Activated T-cell treated with anti-CD3 and anti-CD28 coated beads, Interleukin-2, amount 50 U/mL, for 24 hours (primary cell): ENCODE measurements around the gene ANXA8.
A peak's percentile ranks its signal among the peaks of the same experiment; 100 is the strongest.
"Not testable (repeated sequence)": the region's sequence is repeated elsewhere in the genome, so short reads cannot be mapped to it uniquely, and the experiment has no call there.

Experiments
- DNase-seq: peaks from one replicate; pipeline ENCODE4 v3.0.0-alpha.2; 2020
- H3K27ac Mint-ChIP-seq: 2 replicates; pipeline ENCODE4 v1.8.0; 2020; ENCODE audit warnings: mild to moderate bottlenecking, mixed read lengths
- H3K27me3 Mint-ChIP-seq: 2 replicates; pipeline ENCODE4 v1.8.0; 2020; ENCODE audit warnings: mixed read lengths
- H3K36me3 Mint-ChIP-seq: 2 replicates; pipeline ENCODE4 v1.8.0; 2020; ENCODE audit warnings: low read depth, mixed read lengths
- H3K4me1 Mint-ChIP-seq: 2 replicates; pipeline ENCODE4 v1.8.0; 2020; ENCODE audit warnings: low read depth, mixed read lengths
- H3K4me3 Mint-ChIP-seq: 2 replicates; pipeline ENCODE4 v1.8.0; 2020; ENCODE audit warnings: mild to moderate bottlenecking, moderate library complexity, mixed read lengths
- H3K9me3 Mint-ChIP-seq: 2 replicates; pipeline ENCODE4 v1.8.0; 2020; ENCODE audit warnings: mixed read lengths

ANXA8 gene

DNA sequence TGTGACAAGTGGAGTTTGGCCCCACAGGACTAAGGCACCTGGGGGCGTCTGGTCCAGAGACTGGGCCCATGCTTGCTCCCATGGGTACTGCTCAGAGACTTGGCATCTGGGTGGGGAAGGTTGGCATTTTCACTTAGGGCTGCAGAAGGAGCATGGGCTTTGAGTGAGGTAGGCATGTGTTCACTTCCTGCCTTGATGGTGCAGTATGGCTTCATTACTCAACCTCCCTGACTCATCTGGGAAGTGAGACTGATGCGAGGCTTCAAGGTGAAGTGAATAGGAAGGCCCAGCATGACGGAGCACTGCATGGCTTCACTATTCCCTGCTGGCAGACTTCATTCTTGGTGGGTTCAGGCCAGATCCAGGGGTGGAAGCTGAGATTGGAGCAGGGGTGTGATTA lies 11.3 kb downstream of the ANXA8 start:
- not testable (repeated sequence) for H3K27me3 Mint-ChIP-seq, H3K36me3 Mint-ChIP-seq, H3K4me3 Mint-ChIP-seq, H3K4me1 Mint-ChIP-seq, H3K27ac Mint-ChIP-seq, H3K9me3 Mint-ChIP-seq, DNase-seq

DNA sequence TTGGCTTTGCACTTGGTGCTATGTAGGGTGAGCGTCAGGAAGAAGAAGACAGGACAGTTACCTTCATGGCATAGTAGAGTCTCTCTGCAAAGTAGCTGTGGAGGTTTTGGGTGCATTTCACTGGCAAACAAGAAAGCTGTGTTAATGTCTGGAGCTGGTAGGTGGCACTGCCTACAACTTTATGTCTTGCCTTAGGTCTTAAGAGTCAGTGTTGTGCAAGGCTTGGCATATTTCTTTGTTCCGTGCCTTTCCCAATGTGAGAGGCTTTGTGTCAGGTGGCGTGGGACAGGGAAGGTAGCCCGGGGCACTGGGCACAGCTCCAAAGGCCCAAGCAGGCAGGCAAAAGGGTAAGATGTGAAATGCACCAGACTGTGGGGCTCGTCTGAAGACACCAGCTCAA lies 11.8 kb downstream of the ANXA8 start:
- not testable (repeated sequence) for H3K27me3 Mint-ChIP-seq, H3K4me3 Mint-ChIP-seq, H3K4me1 Mint-ChIP-seq, H3K27ac Mint-ChIP-seq, DNase-seq, H3K9me3 Mint-ChIP-seq, H3K36me3 Mint-ChIP-seq

DNA sequence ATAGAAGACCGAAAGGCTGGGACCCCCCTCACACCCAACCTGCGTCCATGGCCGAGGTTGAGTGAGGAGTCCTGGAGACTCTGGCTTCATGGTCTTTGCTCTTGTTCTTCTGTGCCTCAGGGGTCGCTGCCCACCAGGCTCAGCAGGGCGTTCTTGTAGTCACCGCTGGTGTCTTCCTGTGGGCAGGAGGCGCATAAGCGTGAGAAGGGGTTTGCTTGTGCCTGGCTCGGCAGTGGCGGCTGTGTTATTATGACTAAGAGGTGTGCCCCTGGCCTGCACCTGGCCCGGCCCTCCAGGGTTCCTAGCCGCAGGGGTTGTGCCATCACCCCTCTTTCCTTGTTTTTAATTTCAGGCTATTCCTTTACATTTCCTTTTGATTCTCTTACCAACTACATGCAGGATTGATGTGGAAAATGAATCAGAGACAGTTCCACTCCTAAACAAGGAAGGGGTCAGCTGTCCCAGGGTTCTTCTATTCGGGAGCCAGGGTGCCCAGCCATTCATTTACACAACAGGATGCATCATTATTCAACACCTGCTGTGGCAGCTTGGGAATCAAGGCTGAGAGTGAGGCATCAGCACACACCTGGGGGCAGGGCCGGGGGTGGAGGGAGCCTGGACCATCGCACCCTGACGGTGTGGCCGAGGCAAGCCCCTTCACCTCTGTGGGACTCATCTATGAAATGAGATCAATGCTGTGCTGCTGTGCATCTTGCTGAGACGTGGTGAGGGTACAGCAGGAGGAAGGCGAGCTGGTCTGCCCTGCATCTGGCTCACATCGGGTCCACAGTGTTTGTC lies 15.0 kb downstream of the ANXA8 start:
- H3K27ac Mint-ChIP-seq, H3K4me3 Mint-ChIP-seq, DNase-seq, H3K36me3 Mint-ChIP-seq, H3K27me3 Mint-ChIP-seq, H3K4me1 Mint-ChIP-seq, H3K9me3 Mint-ChIP-seq: not testable (repeated sequence)

DNA sequence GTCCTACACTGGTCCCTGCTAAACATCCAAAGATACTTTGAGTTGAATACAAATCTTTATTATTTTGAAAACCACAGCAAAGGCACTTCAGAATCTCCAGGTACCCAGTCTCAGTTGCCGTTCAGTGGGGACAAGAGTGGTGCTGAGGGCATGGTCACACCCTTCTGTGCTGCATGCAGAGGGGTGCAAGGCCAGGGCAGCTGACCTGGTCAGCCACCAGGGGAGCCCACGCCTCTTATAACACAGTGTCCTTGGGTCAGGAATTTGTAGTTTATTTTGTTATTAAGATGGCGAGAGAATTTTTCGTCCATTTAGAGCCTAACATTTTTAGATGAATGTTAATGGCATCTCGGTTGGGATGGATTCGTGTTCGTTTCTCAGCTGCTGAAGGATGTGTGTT lies 16.0 kb downstream of the ANXA8 start:
- H3K27me3 Mint-ChIP-seq, H3K4me1 Mint-ChIP-seq, DNase-seq, H3K9me3 Mint-ChIP-seq, H3K4me3 Mint-ChIP-seq, H3K27ac Mint-ChIP-seq, H3K36me3 Mint-ChIP-seq: not testable (repeated sequence)

DNA sequence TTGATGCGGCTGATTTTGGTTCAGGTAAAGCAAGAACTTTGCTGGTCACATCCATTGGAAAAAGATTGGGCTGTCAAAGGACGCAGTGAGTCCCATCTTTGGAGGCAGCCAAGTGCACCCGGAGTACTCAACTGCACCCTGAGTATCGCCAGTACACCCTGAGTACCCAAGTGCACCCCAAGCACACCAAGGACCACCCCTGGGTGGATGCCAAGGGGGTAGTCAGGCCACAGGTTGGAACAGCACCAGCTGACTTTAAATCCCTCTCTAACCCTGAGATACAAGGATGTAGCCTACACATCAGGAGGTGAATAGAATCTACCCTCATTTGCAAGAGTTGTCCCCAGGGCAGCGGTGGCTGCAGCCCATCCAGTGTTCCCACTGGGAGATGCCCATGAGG lies 16.5 kb downstream of the ANXA8 start:
- not testable (repeated sequence) for H3K27ac Mint-ChIP-seq, H3K4me1 Mint-ChIP-seq, H3K4me3 Mint-ChIP-seq, H3K36me3 Mint-ChIP-seq, H3K9me3 Mint-ChIP-seq, DNase-seq, H3K27me3 Mint-ChIP-seq

GRCh38 chr10:47465216-47465917 lies 18.5 kb downstream of the ANXA8 start:
- H3K36me3 Mint-ChIP-seq: not testable (repeated sequence)

DNA sequence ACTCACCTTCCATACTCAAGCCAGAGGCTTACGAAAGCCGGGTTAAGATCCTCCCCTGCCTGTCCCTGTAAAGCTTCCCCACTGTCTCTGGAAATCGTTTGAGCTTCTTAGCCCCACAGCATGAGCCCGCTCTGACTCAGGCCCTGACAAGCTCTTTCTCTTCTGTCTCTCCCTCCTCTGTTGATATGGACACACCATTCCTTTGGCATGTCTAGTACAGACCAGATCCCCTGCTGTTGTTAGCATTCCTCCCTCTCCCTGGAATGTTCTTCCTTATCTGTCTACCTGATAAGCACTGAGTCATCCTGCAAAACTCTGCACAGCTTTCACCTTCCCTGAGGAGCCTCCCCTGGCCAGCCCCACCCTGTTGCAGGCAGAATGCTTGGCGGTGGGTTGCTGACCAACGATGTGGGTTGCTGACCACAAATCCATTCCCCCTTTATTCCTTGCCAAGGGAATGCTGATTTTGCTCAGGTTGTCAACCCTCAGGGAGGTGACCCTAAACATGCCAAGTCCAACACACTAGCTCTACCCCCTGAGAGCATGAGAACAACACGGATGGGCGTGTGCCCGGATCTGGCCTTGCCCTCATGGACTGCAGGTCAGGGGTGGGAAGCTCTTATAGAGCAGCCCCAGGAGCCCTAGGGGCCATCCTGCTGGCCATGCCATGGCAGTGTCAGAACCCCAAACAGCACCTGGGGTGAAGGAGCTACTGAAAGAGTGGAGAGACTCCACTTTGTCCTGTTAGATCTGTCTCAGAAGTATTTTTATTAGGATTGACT lies 21.1 kb downstream of the ANXA8 start:
- DNase-seq, H3K36me3 Mint-ChIP-seq, H3K4me1 Mint-ChIP-seq, H3K27ac Mint-ChIP-seq, H3K4me3 Mint-ChIP-seq, H3K27me3 Mint-ChIP-seq, H3K9me3 Mint-ChIP-seq: not testable (repeated sequence)

More at GRCh38 chr10:47465216-47465917, 18.5 kb downstream of the ANXA8 start:
- not testable (repeated sequence) for H3K4me1 Mint-ChIP-seq, H3K27me3 Mint-ChIP-seq, H3K9me3 Mint-ChIP-seq, H3K27ac Mint-ChIP-seq, DNase-seq, H3K4me3 Mint-ChIP-seq

DNA sequence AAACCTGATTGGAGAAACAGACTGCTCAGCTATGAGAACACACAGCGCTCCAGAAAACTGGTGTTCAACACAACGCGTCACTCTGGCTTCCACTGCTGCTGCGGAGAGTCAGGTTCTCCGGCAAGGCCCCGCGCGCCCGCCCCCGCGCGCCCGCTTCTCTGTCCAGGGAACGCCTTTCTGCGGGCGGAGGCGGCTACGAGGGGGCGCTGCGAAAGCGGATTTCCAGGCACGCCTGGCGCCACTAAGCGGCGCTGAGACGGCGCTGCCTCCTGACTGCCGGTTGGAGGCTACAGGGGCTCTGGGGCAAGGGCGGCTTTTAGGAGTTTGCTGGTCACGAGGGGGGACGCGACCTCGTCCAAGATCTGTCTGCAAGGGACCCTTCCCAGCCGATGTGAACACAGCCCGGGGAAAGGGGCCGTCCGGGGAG lies 22.6 kb downstream of the ANXA8 start:
- peak overlapping the region; percentile 50 for H3K4me3 Mint-ChIP-seq
- not testable (repeated sequence) for DNase-seq, H3K27ac Mint-ChIP-seq, H3K27me3 Mint-ChIP-seq, H3K9me3 Mint-ChIP-seq, H3K4me1 Mint-ChIP-seq, H3K36me3 Mint-ChIP-seq

- H3K4me1 Mint-ChIP-seq: peaks cover 3% of the 10 kb centered on the region
- H3K4me3 Mint-ChIP-seq: no peak overlapping the region
- no peak overlapping the region for H3K27ac Mint-ChIP-seq
- DNase-seq: no peak
- no peaks in the 10 kb centered on the region for H3K9me3 Mint-ChIP-seq
- peaks cover 12% of the 10 kb centered on the region for H3K27me3 Mint-ChIP-seq
- H3K36me3 Mint-ChIP-seq: no peaks in the 10 kb centered on the region
Observed at GRCh38 chr10:47458466-47459154, 25.3 kb downstream of the ANXA8 start.

DNA sequence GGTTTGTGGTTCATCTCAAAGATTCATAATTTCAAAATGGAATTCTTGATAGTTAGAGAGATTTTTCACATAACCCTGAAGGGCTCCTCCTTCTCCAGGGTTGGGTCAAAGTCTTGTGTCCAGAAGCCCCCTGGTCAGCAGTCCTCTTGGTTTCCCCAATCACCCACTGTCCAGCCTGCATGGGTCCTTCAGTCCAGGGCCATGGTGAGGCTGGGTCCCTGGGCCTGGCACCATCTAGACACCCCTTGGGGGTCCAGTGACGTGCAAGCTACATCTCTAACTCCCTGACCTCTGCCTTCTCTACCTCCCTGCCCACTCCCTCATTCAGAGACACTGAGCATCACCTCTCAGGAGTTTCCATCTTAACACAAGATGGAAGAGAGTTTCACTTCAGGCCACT lies 26.1 kb downstream of the ANXA8 start:
- no peak overlapping the region for H3K4me3 Mint-ChIP-seq
- peaks cover 17% of the 10 kb centered on the region for H3K27me3 Mint-ChIP-seq
- H3K27ac Mint-ChIP-seq: no peak overlapping the region
- H3K4me1 Mint-ChIP-seq: peaks cover 3% of the 10 kb centered on the region
- no peaks in the 10 kb centered on the region for H3K36me3 Mint-ChIP-seq
- DNase-seq: no peak
- no peaks in the 10 kb centered on the region for H3K9me3 Mint-ChIP-seq

DNA sequence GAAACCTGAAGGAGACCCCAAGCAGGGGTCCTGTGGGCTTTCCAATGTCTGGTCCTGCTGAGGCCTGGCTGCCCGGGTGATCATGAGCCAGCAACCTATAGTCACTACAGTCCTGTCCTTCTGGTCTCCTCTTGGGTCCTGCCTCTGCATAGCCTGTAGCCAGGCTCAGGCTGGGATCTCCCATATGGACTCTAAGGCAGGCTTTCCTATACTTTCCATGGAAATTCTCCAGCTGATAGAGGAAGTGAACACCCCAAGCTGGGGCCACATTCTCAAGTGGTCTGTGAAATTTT lies 26.4 kb downstream of the ANXA8 start:
- peaks cover 19% of the 10 kb centered on the region for H3K27me3 Mint-ChIP-seq
- peaks cover 3% of the 10 kb centered on the region for H3K4me1 Mint-ChIP-seq
- no peaks in the 10 kb centered on the region for H3K36me3 Mint-ChIP-seq
- no peak overlapping the region for H3K4me3 Mint-ChIP-seq
- no peak overlapping the region for H3K27ac Mint-ChIP-seq
- no peaks in the 10 kb centered on the region for H3K9me3 Mint-ChIP-seq
- DNase-seq: no peak

DNA sequence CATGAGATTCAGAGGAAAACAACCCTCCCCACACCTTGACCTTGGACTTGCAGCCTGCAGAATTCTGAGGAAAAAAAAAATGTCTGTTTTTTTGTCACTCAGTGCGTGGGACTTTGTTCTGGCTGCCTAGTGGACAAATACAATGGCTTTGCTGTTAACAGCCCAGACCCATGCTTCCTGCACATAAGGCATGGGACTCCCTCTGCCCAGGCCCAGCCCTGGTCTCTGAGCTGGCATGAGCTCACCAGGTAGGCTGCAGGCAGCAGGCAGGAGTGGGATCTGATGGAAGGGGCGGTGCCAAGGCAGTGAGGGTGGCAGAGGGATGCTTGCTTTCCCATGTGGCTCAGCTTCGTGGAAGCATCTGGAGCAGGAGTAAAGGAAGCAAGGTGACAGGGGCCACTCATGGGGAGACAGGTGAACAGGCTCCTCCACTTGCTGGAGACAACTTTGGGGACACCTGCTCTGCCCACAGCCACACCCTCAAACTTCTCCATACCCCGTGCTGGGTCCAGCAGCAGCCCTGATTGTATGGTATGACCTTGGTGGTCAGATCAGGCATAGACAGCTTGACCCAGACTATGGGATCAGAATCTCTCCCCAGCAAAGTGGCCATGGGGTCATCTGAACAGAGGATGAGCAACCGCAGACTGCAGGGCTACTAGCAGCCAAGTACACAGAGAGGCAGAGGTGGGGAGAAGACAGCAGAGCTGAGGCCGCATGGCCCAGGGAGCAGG lies 27.0 kb downstream of the ANXA8 start:
- Mint-ChIP-seq H3K4me3 (no peak overlapping the region), H3K27me3 (peaks cover 21% of the 10 kb centered on the region), H3K4me1 (peaks cover 3% of the 10 kb centered on the region), H3K36me3 (no peaks in the 10 kb centered on the region), H3K27ac (no peak overlapping the region), H3K9me3 (no peaks in the 10 kb centered on the region)
- DNase-seq: no peak

DNA sequence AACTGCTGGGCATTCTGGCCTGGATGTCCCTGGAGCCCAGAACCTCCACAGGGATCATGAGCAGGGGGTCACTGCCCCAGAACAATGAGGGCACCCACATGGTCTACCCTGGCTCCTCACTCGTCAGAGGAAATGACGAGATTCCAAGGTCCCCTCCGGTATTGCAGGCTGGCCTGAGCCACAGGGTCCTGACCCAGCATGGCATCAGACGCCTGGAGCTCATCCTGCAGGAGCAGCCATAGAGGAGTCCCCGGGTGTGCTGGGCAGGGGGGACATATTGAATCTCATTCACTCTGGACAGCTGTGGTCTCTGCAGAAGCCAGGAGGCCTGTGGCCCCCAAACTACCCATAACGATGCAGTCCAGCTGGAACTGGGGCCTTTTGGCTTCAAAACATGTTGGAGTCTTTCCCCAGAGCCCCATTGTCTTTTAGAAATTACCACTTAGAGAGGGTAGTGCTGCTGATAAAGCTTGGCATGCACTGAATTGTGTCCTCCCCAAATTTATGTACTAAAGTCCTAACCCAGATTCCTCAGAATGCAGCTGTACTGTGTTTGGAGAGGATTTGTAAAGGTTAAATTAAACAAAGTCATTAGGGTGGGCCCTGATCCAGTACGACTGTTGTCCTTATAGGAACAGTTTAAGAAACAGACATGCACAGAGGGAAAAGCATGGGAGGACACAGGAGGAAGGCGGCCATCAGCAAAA lies 27.7 kb downstream of the ANXA8 start:
- DNase-seq: no peak
- H3K4me3 Mint-ChIP-seq: no peak overlapping the region
- peaks cover 3% of the 10 kb centered on the region for H3K4me1 Mint-ChIP-seq
- H3K36me3 Mint-ChIP-seq: no peaks in the 10 kb centered on the region
- no peak overlapping the region for H3K27ac Mint-ChIP-seq
- no peaks in the 10 kb centered on the region for H3K9me3 Mint-ChIP-seq
- H3K27me3 Mint-ChIP-seq: peaks cover 21% of the 10 kb centered on the region
